ENCODE results near the gene NBEAL1. TPM values are rescaled to one million over a fixed set of nuclear protein-coding genes. Genes with fewer than 3 reads are reported as not detected.
"Not testable (repeated sequence)": the region's sequence is repeated elsewhere in the genome, so short reads cannot be mapped to it uniquely, and the experiment has no call there.

Gene NBEAL1
- polyA plus RNA-seq, 1 donor = 17.2 TPM

DNA sequence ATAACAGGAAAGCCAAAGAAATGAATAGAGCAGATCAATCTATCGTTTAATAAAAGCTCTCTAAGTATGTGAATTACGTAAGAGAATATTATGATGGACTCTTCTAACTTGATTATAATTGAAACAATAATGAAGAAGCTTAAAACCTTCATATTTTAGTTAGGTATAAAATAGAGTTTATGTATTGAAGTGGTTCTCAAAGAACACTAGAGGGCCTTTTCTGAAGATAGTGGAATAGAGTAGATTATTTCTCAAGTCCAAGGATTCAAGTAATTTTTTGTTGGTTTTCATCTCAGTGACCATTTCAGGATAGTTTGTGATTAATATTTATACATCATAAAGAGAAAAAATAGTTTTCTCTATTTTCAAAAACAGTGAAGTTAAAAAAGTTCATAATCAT is 97.7 kb downstream of the NBEAL1 start:
- DNase-seq = no peak

GRCh38 chr2:203115201-203115700 is 100.6 kb downstream of the NBEAL1 start:
- not testable (repeated sequence) for DNase-seq

- peak; percentile 19 for DNase-seq
These were observed 107.8 kb downstream of the NBEAL1 start for GRCh38 chr2:203122317-203122986.

DNA sequence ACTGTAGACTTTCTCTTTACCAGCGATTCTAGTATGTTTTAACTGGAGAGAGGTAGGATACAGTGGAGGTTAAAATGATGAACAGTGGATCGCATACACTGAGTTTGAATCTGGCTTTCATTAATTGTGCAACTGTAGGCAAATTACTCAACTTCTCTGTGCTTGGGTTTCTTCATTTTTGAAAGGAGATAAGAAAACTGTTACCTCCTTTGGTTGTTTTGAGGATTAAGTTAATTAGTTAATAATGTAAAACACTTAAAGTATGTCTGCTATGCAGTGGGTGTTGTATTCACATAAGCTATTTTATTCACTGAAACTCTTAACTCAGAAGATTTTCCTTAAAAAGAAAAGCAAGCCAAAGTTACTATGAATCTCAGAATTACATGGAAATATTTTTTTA is 112.3 kb downstream of the NBEAL1 start:
- no peak for DNase-seq

DNA sequence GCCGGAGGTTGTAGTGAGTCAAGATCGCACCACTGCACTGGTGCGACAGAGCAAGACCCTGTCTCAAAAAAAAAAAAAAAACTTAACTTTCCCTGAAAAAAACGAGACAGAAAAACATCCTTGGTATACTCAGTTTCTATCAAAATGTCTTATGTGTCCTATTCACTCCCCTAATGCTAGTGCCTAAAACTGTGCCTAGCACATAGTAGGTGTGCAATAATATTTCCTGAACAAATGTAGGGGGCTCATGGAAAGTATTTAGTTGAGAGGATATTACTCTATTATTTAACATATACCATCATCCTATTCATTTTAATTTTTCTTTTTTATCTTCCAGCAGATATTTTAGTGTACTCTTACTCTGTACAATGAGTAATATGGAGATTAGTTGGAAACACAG is 120.4 kb downstream of the NBEAL1 start:
- no peak for DNase-seq

- DNase-seq = no peak
These were observed 128.7 kb downstream of the NBEAL1 start for GRCh38 chr2:203143391-203143790.

- DNase-seq = no peak
These were observed 134.5 kb downstream of the NBEAL1 start for GRCh38 chr2:203149194-203149593.

DNA sequence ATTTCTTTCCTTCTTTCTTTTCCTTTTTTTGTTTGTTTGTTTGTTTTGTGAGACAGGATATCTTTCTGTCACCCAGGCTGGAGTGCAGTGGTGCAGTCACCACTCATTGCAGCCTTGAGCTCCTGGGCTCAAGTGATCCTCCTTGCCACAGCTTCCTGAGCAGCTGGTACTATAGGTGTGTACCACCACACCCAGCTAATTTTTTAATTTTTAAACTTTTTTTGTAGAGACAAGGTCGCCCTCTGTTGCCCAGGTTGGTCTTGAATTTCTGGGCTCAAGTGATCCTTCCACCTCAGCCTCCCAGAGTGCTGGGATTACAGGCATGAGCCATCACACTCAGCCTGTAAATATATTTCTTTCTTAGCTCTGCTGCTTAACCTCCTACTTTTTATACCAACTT is 140.7 kb downstream of the NBEAL1 start:
- no peak for DNase-seq

DNA sequence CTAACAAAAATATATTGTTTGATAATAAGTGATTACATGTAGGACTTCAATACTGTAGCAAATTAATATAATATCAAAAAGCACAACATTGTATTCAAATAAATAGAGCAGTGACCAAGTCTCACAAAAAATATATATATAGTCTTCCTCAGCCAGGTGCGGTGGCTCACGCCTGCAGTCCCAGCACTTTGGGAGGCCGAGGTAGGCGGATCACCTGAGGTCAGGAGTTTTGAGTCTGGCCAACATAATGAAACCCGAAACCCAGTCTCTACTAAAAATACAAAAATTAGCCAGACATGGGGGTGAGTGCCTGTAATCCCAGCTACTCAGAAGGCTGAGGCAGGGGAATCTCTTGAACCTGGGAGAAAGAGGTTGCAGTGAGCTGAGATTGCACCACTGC is 148.0 kb downstream of the NBEAL1 start:
- not testable (repeated sequence) for DNase-seq

DNA sequence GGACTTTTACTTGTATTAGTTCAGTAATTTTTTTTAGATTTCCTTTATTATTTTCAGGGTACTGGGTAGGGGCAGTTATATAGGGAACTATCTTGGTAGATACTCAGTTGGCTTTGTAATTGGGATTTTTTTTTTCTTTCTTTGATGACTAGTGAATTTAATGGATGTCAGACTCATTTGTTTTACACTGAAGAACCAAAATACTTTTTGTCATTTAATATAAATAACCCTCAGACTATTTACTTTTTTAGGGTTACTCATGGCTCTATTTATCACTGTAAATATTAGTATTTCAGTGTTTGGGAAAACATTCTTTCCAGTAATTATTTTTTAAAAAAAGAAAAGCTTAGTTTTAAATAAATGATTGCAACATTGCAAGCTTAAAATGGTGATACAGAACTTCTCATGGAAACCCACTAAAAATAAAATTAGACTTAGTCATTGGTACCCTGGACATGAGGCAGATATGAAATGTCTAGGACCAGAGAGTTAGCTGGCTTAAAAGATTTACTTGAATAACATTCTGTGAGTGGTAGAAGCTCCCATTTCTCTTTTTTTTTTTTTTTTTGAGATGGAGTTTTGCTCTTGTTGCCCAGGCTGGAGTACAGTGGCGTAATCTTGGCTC is 149.7 kb downstream of the NBEAL1 start:
- DNase-seq = no peak

- no peak for DNase-seq
These were observed 153.1 kb downstream of the NBEAL1 start for GRCh38 chr2:203167751-203168150.

DNA sequence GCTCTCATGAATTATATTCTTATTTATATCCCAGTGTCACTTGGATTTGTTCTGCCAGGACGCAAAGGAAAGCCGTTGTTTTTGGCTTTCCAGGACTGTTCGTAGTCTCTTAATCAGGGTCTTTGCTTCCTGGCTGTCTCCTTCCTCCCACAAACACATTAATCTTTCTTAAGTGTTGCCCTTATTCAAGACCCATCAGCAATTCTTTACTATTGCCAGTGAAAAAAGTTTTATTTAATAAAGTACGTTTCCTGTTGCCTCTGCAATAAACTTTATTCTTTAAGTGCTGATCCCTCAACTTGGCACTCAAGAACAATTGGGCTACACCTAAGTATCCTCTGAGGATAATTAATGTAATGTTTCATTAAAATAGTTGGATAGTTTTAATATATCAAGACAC is 155.8 kb downstream of the NBEAL1 start:
- peak; percentile 10 for DNase-seq

- DNase-seq = no peak
These were observed 160.7 kb downstream of the NBEAL1 start for GRCh38 chr2:203175371-203175770.

GRCh38 chr2:203177361-203177760 is 162.7 kb downstream of the NBEAL1 start:
- DNase-seq = no peak

DNA sequence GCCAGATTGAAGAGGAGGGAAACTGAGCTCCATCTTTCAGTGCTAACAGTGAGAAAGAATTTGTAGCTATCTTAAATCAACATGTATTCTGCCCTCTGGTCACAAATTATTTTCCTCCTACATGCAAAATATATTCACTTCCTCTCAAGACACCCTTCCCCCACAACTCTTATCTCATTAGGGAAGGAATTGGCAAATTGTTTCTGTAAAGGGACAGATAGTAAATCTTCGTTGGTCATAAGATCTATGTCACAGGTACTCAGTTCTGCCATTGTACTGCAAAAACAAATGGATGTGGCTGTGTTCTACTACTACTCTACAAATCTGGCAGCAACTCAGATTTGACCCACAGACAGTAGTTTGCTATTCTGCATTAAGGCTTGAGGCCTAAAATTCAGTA is 171.2 kb downstream of the NBEAL1 start:
- DNase-seq = no peak

DNA sequence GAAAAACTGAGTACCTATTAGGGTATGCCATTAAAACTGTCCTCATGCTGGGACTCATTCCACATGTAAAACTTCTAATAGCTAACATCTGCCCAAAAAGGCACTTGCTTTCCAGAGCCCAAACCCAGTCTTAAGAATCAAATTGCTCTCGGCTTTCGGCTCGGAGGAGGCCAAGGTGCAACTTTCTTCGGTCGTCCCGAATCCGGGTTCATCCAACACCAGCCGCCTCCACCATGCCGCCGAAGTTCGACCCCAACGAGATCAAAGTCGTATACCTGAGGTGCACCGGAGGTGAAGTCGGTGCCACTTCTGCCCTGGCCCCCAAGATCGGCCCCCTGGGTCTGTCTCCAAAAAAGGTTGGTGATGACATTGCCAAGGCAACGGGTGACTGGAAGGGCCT is 175.9 kb downstream of the NBEAL1 start:
- not testable (repeated sequence) for DNase-seq

GRCh38 chr2:203191026-203191425 is 176.4 kb downstream of the NBEAL1 start:
- not testable (repeated sequence) for DNase-seq

- DNase-seq = no peak
These were observed 177.3 kb downstream of the NBEAL1 start for GRCh38 chr2:203191961-203192360.

GRCh38 chr2:203195331-203196036 is 180.8 kb downstream of the NBEAL1 start:
- no peak for DNase-seq

GRCh38 chr2:203200866-203201265 is 186.2 kb downstream of the NBEAL1 start:
- no peak for DNase-seq

GRCh38 chr2:203201426-203201825 is 186.8 kb downstream of the NBEAL1 start:
- DNase-seq = no peak

GRCh38 chr2:203209538-203209937 is 194.9 kb downstream of the NBEAL1 start:
- no peak for DNase-seq

- peak; percentile 0 for DNase-seq
These were observed 210.9 kb downstream of the NBEAL1 start for GRCh38 chr2:203225423-203226039.
